Tibial nerve (tissue), 4 donors: ENCODE results near the gene ZNF597. TPM values are rescaled to one million over a fixed set of nuclear protein-coding genes. Genes with fewer than 3 reads are reported as not detected.

Experiments
- DNase-seq, 2 donors: peaks; one replicate each; pipeline ENCODE4 v3.0.0-alpha.2; 2019; ENCODE audit warnings: low spot score in 2 of 2
- H3K27ac ChIP-seq, 4 donors: fragments of 200-600 bp; sonication (generic) in 3 of 4; one replicate each; pipeline ENCODE4 v1.5.1; 2017 to 2019; ENCODE audit warnings: mild to moderate bottlenecking in 1 of 4
- H3K27me3 ChIP-seq, 2 donors: fragments of 200-600 bp; sonication (generic) in 1 of 2; one replicate each; pipeline versions ENCODE4 v1.5.1 to v1.6.0; 2017 to 2019
- H3K36me3 ChIP-seq, 3 donors: fragments of 200-600 bp; sonication (generic); one replicate each; pipeline ENCODE4 v1.5.1; 2018 to 2019
- H3K4me1 ChIP-seq, 4 donors: fragments of 200-600 bp; sonication (generic) in 3 of 4; one replicate each; pipeline ENCODE4 v1.5.1; 2017 to 2019
- H3K4me3 ChIP-seq, 4 donors: fragments of 200-600 bp; sonication (generic) in 3 of 4; one replicate each; pipeline ENCODE4 v1.5.1; 2017 to 2019; ENCODE audit warnings: mild to moderate bottlenecking in 1 of 4, moderate library complexity in 1 of 4
- H3K9me3 ChIP-seq, 4 donors: fragments of 200-600 bp; sonication (generic) in 3 of 4; one replicate each; pipeline ENCODE4 v1.5.1; 2017 to 2019
- EP300 ChIP-seq, 2 donors: sonication (generic); formaldehyde crosslinking; IDR thresholded peaks; one replicate each; pipeline ENCODE4 v1.6.1; 2017; ENCODE audit warnings: antibody characterized with exemption in 2 of 2, mild to moderate bottlenecking in 1 of 2
- POLR2A ChIP-seq, 2 donors: fragments of 450-650 bp; IDR thresholded peaks; one replicate each; pipeline ENCODE4 v1.6.1; 2017; ENCODE audit warnings: antibody characterized with exemption in 2 of 2, mild to moderate bottlenecking in 2 of 2, moderate library complexity in 2 of 2
- WGBS, 2 donors: methylation state at CpG; one replicate each; pipeline ENCODE4 v1.1.5; 2018; 5-methylcytosine and 5-hydroxymethylcytosine counted together
- total RNA-seq, 4 donors: library from RNA; depleted of rRNA; stranded (reverse); fragments of >200 nt; gene quantifications; one replicate each; pipeline ENCODE4 v1.1.0, GENCODE V29; 2016
- TF ChIP-seq, protein P1 (sequence below), 5 experiments: fragments of 200-600 bp in 3 of 5; fragments of 450-650 bp in 2 of 5; sonication (generic) in 3 of 5; IDR thresholded peaks; one replicate each; pipeline ENCODE4 v1.5.1; 2016 to 2019; ENCODE audit warnings: antibody characterized with exemption in 5 of 5, mild to moderate bottlenecking in 3 of 5, moderate library complexity in 2 of 5

The ZNF597 gene
- total RNA-seq, 4 donors from 2014 or later: 2.2 to 3.1 (median 2.7) TPM

DNA sequence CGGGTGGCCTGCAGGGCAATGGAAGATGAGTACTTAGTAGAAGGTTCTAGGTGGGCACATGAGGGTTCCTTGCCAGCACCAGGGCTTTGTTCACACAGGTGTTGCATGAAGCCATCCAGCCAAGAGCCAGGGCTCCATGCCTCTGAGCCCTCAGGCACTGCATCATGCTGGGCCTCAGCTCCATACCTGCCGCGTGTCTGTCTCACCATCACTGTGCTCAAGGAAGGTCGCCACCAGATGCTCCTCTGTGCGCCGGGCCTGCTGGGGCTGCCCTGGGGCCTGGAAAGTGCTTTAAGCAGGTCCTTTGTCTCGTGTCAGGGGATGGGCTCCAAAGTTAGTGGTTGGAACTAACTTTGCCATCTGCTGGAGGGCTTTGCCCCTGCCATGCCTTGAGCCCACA lies 26.4 kb upstream of the ZNF597 start:
- TF ChIP-seq, protein P1, sequence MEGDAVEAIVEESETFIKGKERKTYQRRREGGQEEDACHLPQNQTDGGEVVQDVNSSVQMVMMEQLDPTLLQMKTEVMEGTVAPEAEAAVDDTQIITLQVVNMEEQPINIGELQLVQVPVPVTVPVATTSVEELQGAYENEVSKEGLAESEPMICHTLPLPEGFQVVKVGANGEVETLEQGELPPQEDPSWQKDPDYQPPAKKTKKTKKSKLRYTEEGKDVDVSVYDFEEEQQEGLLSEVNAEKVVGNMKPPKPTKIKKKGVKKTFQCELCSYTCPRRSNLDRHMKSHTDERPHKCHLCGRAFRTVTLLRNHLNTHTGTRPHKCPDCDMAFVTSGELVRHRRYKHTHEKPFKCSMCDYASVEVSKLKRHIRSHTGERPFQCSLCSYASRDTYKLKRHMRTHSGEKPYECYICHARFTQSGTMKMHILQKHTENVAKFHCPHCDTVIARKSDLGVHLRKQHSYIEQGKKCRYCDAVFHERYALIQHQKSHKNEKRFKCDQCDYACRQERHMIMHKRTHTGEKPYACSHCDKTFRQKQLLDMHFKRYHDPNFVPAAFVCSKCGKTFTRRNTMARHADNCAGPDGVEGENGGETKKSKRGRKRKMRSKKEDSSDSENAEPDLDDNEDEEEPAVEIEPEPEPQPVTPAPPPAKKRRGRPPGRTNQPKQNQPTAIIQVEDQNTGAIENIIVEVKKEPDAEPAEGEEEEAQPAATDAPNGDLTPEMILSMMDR (IDR thresholded peaks at IDR 0.05): no peak
- TF ChIP-seq EP300 (IDR thresholded peaks at IDR 0.05): no peak
- TF ChIP-seq POLR2A (IDR thresholded peaks at IDR 0.05): no peak
- no peaks in the 10 kb centered on the region for H3K27me3 ChIP-seq
- H3K9me3 ChIP-seq: no peaks in the 10 kb centered on the region
- H3K27ac ChIP-seq: no peak overlapping the region
- no peak for DNase-seq
- H3K4me3 ChIP-seq: no peak overlapping the region
- peaks cover 0 to 37% (median 0%) of the 10 kb centered on the region in 3 donors for H3K36me3 ChIP-seq
- WGBS, 2 donors: 90% methylated on average over 2 to 7 of the region's 7 CpGs
- H3K4me1 ChIP-seq: peaks cover 0 to 65% (median 2%) of the 10 kb centered on the region in 4 donors

DNA sequence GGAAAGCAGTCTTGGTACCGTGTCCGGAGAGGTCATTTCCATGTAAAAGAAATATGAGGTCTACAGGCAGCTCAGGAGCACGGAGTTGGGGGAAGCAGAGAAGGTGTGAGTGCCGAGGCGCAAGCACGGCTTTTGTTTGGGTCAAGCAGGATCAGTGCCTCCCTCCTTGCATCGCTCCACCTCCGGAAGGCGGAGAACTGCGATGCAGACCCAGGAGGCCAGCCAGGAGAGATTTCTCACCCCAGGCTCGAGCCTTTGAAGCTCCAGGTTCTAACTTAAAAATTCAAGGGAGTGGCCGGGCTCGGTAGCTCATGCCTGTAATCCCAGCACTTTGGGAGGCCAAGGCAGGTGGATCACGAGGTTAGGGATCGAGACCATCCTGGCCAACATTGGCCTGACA lies 25.2 kb upstream of the ZNF597 start:
- Histone ChIP-seq H3K27me3 (no peaks in the 10 kb centered on the region), H3K27ac (no peak overlapping the region), H3K36me3 (peaks cover 0 to 31% (median 0%) of the 10 kb centered on the region in 3 donors), H3K4me3 (no peak overlapping the region), H3K9me3 (no peaks in the 10 kb centered on the region), H3K4me1 (peaks cover 0 to 65% (median 2%) of the 10 kb centered on the region in 4 donors)
- no peak for DNase-seq
- WGBS, 2 donors: 65 to 67% methylated on average over 14 of the region's 15 CpGs
- TF ChIP-seq EP300 (IDR thresholded peaks at IDR 0.05) (no peak), POLR2A (IDR thresholded peaks at IDR 0.05) (no peak)
- TF ChIP-seq, protein P1 (IDR thresholded peaks at IDR 0.05): no peak

- no peak for DNase-seq
- peaks cover 0 to 31% (median 0%) of the 10 kb centered on the region in 3 donors for H3K36me3 ChIP-seq
- peaks cover 0 to 68% (median 2%) of the 10 kb centered on the region in 4 donors for H3K4me1 ChIP-seq
These were observed 24.6 kb upstream of the ZNF597 start for GRCh38 chr16:3467921-3468320.

GRCh38 chr16:3467182-3467581 lies 23.9 kb upstream of the ZNF597 start:
- TF ChIP-seq EP300 (IDR thresholded peaks at IDR 0.05): no peak
- no peak for DNase-seq
- Histone ChIP-seq H3K36me3 (peaks cover 0 to 28% (median 0%) of the 10 kb centered on the region in 3 donors), H3K9me3 (no peaks in the 10 kb centered on the region), H3K27ac (no peak overlapping the region), H3K4me1 (peaks cover 0 to 73% (median 2%) of the 10 kb centered on the region in 4 donors), H3K27me3 (no peaks in the 10 kb centered on the region), H3K4me3 (no peak overlapping the region)
- 89 to 91% methylated on average over 8 of the region's 8 CpGs for WGBS, 2 donors

More at GRCh38 chr16:3467921-3468320, 24.6 kb upstream of the ZNF597 start:
- no peak overlapping the region for H3K4me3 ChIP-seq
- H3K27me3 ChIP-seq: no peaks in the 10 kb centered on the region
- no peak overlapping the region for H3K27ac ChIP-seq
- TF ChIP-seq EP300 (IDR thresholded peaks at IDR 0.05) (no peak), POLR2A (IDR thresholded peaks at IDR 0.05) (no peak)
- TF ChIP-seq, protein P1 (IDR thresholded peaks at IDR 0.05): no peak
- H3K9me3 ChIP-seq: no peaks in the 10 kb centered on the region
- WGBS, 2 donors: 77% methylated on average over 4 of the region's 4 CpGs

- H3K27me3 ChIP-seq: no peaks in the 10 kb centered on the region
- no peaks in the 10 kb centered on the region for H3K9me3 ChIP-seq
- peaks cover 0 to 22% (median 0%) of the 10 kb centered on the region in 3 donors for H3K36me3 ChIP-seq
- no peak for DNase-seq
- no peak overlapping the region for H3K27ac ChIP-seq
- H3K4me3 ChIP-seq: no peak overlapping the region
- H3K4me1 ChIP-seq: peaks cover 0 to 83% (median 7%) of the 10 kb centered on the region in 4 donors
- TF ChIP-seq EP300 (IDR thresholded peaks at IDR 0.05) (no peak), POLR2A (IDR thresholded peaks at IDR 0.05) (no peak)
- TF ChIP-seq, protein P1 (IDR thresholded peaks at IDR 0.05): no peak
- WGBS, 2 donors: 86 to 87% methylated on average over 21 of the region's 21 CpGs
These were observed 22.7 kb upstream of the ZNF597 start for GRCh38 chr16:3465911-3466584.
